Hepatocyte (in vitro differentiated cells): ENCODE measurements around the gene KCNMB1. TPM values are rescaled to one million over a fixed set of nuclear protein-coding genes. Genes with fewer than 3 reads are reported as not detected.

Experiments
- DNase-seq: peaks from one replicate; pipeline ENCODE4 v3.0.0-alpha.2; 2016; ENCODE audit warnings: low spot score
- H2AFZ ChIP-seq: fragments of 200-600 bp; sonication (generic); 2 replicates; pipeline ENCODE4 v1.6.0; 2016; ENCODE audit warnings: antibody characterized with exemption, mild to moderate bottlenecking
- H3K27ac ChIP-seq: fragments of 200-600 bp; sonication (generic); 2 replicates; pipeline ENCODE4 v1.5.1; 2016; ENCODE audit warnings: mild to moderate bottlenecking
- H3K27me3 ChIP-seq: fragments of 200-600 bp; sonication (generic); 2 replicates; pipeline ENCODE4 v1.6.1; 2016
- H3K36me3 ChIP-seq: fragments of 200-600 bp; sonication (generic); replicated peaks from 2 replicates; pipeline ENCODE4 v1.5.1; 2016; ENCODE audit warnings: low read depth; ENCODE audit not compliant: insufficient read depth
- H3K4me1 ChIP-seq: fragments of 200-600 bp; sonication (generic); 2 replicates; pipeline ENCODE4 v1.5.1; 2016; ENCODE audit warnings: mild to moderate bottlenecking, moderate library complexity; ENCODE audit not compliant: insufficient read depth
- H3K4me2 ChIP-seq: fragments of 200-600 bp; sonication (generic); 2 replicates; pipeline ENCODE4 v1.6.0; 2016
- H3K4me3 ChIP-seq: fragments of 200-600 bp; sonication (generic); 2 replicates; pipeline ENCODE4 v1.5.1; 2016; ENCODE audit warnings: mild to moderate bottlenecking
- H3K79me2 ChIP-seq: fragments of 200-600 bp; sonication (generic); 2 replicates; pipeline ENCODE4 v1.6.0; 2017; ENCODE audit warnings: mild to moderate bottlenecking
- H3K9me2 ChIP-seq: fragments of 200-600 bp; sonication (generic); replicated peaks from 2 replicates; pipeline ENCODE4 v1.6.0; 2017; ENCODE audit warnings: mild to moderate bottlenecking; ENCODE audit not compliant: insufficient read depth
- H3K9me3 ChIP-seq: fragments of 200-600 bp; sonication (generic); 2 replicates; pipeline ENCODE4 v1.5.1; 2016; ENCODE audit warnings: low read depth, mild to moderate bottlenecking
- H4K20me1 ChIP-seq: fragments of 200-600 bp; sonication (generic); 2 replicates; pipeline ENCODE4 v1.6.0; 2016; ENCODE audit warnings: mild to moderate bottlenecking; ENCODE audit not compliant: insufficient read depth, poor library complexity, severe bottlenecking
- CTCF ChIP-seq: fragments of 200-600 bp; sonication (generic); IDR thresholded peaks from 2 replicates; pipeline ENCODE4 v1.5.1; 2016; ENCODE audit warnings: antibody characterized with exemption, mild to moderate bottlenecking; ENCODE audit not compliant: poor library complexity
- EZH2 ChIP-seq: fragments of 200-600 bp; sonication (generic); IDR thresholded peaks from 2 replicates; pipeline ENCODE4 v1.6.1; 2016; ENCODE audit warnings: antibody characterized with exemption, mild to moderate bottlenecking, borderline replicate concordance
- EZH2phosphoT487 ChIP-seq: fragments of 200-600 bp; sonication (generic); IDR thresholded peaks from one replicate; pipeline ENCODE4 v1.6.1; 2018; ENCODE audit warnings: antibody characterized with exemption, mild to moderate bottlenecking, low read depth, moderate library complexity; ENCODE audit not compliant: unreplicated experiment, severe bottlenecking
- WGBS: methylation state at CpG from one replicate; pipeline ENCODE4 v1.1.6; 2016; ENCODE audit warnings: low lambda C conversion rate; ENCODE audit errors: missing lambda C conversion rate; 5-methylcytosine and 5-hydroxymethylcytosine counted together
- polyA plus RNA-seq: library from polyadenylated mRNA; unstranded; fragments of >200 nt; fragmentation: Nextera tagmentation; extraction: Ambion mirVana; gene quantifications from 2 replicates; pipeline ENCODE4 v1.2.1, GENCODE V29; 2016
- total RNA-seq: library from RNA; depleted of rRNA; stranded (reverse); fragments of >200 nt; gene quantifications from 2 replicates; pipeline ENCODE4 v1.2.3, GENCODE V29; 2014

KCNMB1 gene
- total and polyA plus RNA-seq, 2 experiments from 2014 or later: 0.07 to 0.19 TPM

GRCh38 chr5:170414786-170415185, 25.6 kb upstream of the KCNMB1 start:
- Histone ChIP-seq H2AFZ (no peak overlapping the region), H3K9me2 (no peaks in the 10 kb centered on the region), H3K4me2 (no peak overlapping the region), H3K27ac (no peak overlapping the region), H3K79me2 (no peaks in the 10 kb centered on the region), H3K36me3 (no peaks in the 10 kb centered on the region), H3K4me3 (no peak overlapping the region), H3K9me3 (no peaks in the 10 kb centered on the region), H3K4me1 (no peaks in the 10 kb centered on the region), H3K27me3 (peaks cover 8% of the 10 kb centered on the region), H4K20me1 (no peaks in the 10 kb centered on the region)
- TF ChIP-seq CTCF (no peak), EZH2phosphoT487 (no peak), EZH2 (no peak)
- WGBS: 89% methylated on average over 6 of the region's 6 CpGs
- DNase-seq: no peak

GRCh38 chr5:170413897-170414296, 24.7 kb upstream of the KCNMB1 start:
- Histone ChIP-seq H3K36me3 (no peaks in the 10 kb centered on the region), H4K20me1 (no peaks in the 10 kb centered on the region), H3K79me2 (no peaks in the 10 kb centered on the region), H3K9me2 (no peaks in the 10 kb centered on the region), H3K27me3 (peaks cover 9% of the 10 kb centered on the region), H3K27ac (no peak overlapping the region), H3K9me3 (no peaks in the 10 kb centered on the region), H3K4me1 (no peaks in the 10 kb centered on the region), H3K4me3 (no peak overlapping the region), H3K4me2 (no peak overlapping the region), H2AFZ (no peak overlapping the region)
- TF ChIP-seq EZH2 (no peak), CTCF (no peak), EZH2phosphoT487 (no peak)
- no peak for DNase-seq
- 76% methylated on average over 3 of the region's 3 CpGs for WGBS

- Histone ChIP-seq H3K4me1 (no peaks in the 10 kb centered on the region), H2AFZ (no peak overlapping the region), H3K9me2 (no peaks in the 10 kb centered on the region), H3K36me3 (no peaks in the 10 kb centered on the region), H4K20me1 (no peaks in the 10 kb centered on the region), H3K4me3 (no peak overlapping the region), H3K27ac (no peak overlapping the region), H3K9me3 (no peaks in the 10 kb centered on the region), H3K4me2 (no peak overlapping the region), H3K27me3 (peaks cover 7% of the 10 kb centered on the region), H3K79me2 (no peaks in the 10 kb centered on the region)
- TF ChIP-seq EZH2 (no peak), CTCF (no peak), EZH2phosphoT487 (no peak)
- WGBS: 89% methylated on average over 3 of the region's 3 CpGs
- DNase-seq: no peak
These were observed 21.9 kb upstream of the KCNMB1 start for GRCh38 chr5:170411100-170411499.

GRCh38 chr5:170410401-170410800, 21.2 kb upstream of the KCNMB1 start:
- Histone ChIP-seq H3K4me3 (no peak overlapping the region), H3K4me1 (no peaks in the 10 kb centered on the region), H2AFZ (no peak overlapping the region), H3K27me3 (peaks cover 7% of the 10 kb centered on the region), H3K9me3 (no peaks in the 10 kb centered on the region), H3K9me2 (no peaks in the 10 kb centered on the region), H3K27ac (no peak overlapping the region), H3K4me2 (no peak overlapping the region), H4K20me1 (no peaks in the 10 kb centered on the region), H3K79me2 (no peaks in the 10 kb centered on the region), H3K36me3 (no peaks in the 10 kb centered on the region)
- WGBS: 100% methylated on average over 2 of the region's 2 CpGs
- TF ChIP-seq CTCF: no peak
- no peak for TF ChIP-seq EZH2
- TF ChIP-seq EZH2phosphoT487: no peak
- DNase-seq: no peak
